Measurements from ENCODE around the gene TAP2. TPM values are rescaled to one million over a fixed set of nuclear protein-coding genes. Genes with fewer than 3 reads are reported as not detected.

TAP2 gene
- total and polyA plus RNA-seq, 2 donors (not counting 1 experiment from before 2014, with no cell fraction given) = 66.1 to 126 TPM

- CTCF ChIA-PET = interaction anchor here (1.0 to 9.6 kb wide), 15 partner anchors 9 to 749 kb away, joined by 3 to 90 read pairs (median 4); partner anchors contain the start of genes TAP1 and TAP2
- Histone ChIP-seq H2AFZ (ENCODE audit: insufficient read depth, low read depth, low read length, poor library complexity, severe bottlenecking) (peak overlapping the region; percentile 30), H3K79me2 (ENCODE audit: control insufficient read depth, insufficient read depth, low read length) (no peaks in the 10 kb centered on the region), H3K4me2 (replicated peaks; ENCODE audit: low read depth, low read length, poor library complexity, severe bottlenecking) (peak overlapping the region; percentile 70), H3K4me3 (ENCODE audit: control extremely low read depth in 1 of 5, extremely low read depth in 1 of 5, insufficient read depth in 1 of 5, low read depth in 2 of 5, low read length in 4 of 5) (peak overlapping the region in 4 of 5 experiments; percentile 26 to 53 (median 42)), H3K27me3 (replicated peaks in 1 of 4; ENCODE audit: control extremely low read depth in 1 of 4, control insufficient read depth in 3 of 4, insufficient read depth in 4 of 4, low read length in 3 of 4) (no peaks in the 10 kb centered on the region), H3K27ac (ENCODE audit: low read length in 2 of 2) (peak overlapping the region; percentile 60 to 64), H3K9me3 (ENCODE audit: control extremely low read depth in 1 of 3, control insufficient read depth in 2 of 3, insufficient read depth in 1 of 3, low read length in 2 of 3) (peaks cover 6 to 20% (median 12%) of the 10 kb centered on the region in 3 donors), H4K20me1 (ENCODE audit: control insufficient read depth, insufficient read depth, low read length, poor library complexity, severe bottlenecking) (no peaks in the 10 kb centered on the region), H3K9ac (ENCODE audit: low read length) (peak overlapping the region; percentile 51), H3K4me1 (ENCODE audit: control insufficient read depth in 2 of 2, insufficient read depth in 2 of 2, low read length in 2 of 2) (peaks cover 26 to 32% of the 10 kb centered on the region in 2 donors), H3K36me3 (replicated peaks in 1 of 2; ENCODE audit: control extremely low read depth in 1 of 2, control insufficient read depth in 1 of 2, extremely low read depth in 1 of 2, insufficient read depth in 2 of 2, low read length in 1 of 2) (no peaks in the 10 kb centered on the region)
- H3K27ac Mint-ChIP-seq = peak overlapping the region; percentile 93
- DNase-seq (peak; percentile 92), ATAC-seq (ENCODE audit: low read depth) (peak; percentile 83)
- peak overlapping the region; percentile 90 for H3K4me3 Mint-ChIP-seq
- peaks cover 15% of the 10 kb centered on the region for H3K9me3 Mint-ChIP-seq (ENCODE audit: insufficient read depth)
- peaks cover 40% of the 10 kb centered on the region for H3K4me1 Mint-ChIP-seq
- intact Hi-C loops (cut with micrococcal nuclease) = loop anchor here (1.0 to 10.0 kb wide), 8 partner anchors 19 to 752 kb away; partner anchors contain the start of genes ATF6B and TAP2
- no peaks in the 10 kb centered on the region for H3K27me3 Mint-ChIP-seq
- peak; percentile 91 for TF ChIP-seq CTCF (IDR thresholded peaks at IDR 0.05)
- no peak for TF ChIP-seq EZH2 (IDR thresholded peaks at IDR 0.05; ENCODE audit: borderline replicate concordance, insufficient read depth, low read depth, low read length, poor library complexity, severe bottlenecking)
- WGBS (ENCODE audit: insufficient coverage) = 3% methylated on average over 20 of the region's 30 CpGs
- POLR2A ChIA-PET = interaction anchor here (0.6 to 1.5 kb wide), 3 partner anchors 41 to 131 kb away, joined by 3 to 11 read pairs (median 5); partner anchors contain the start of genes HLA-DQB1 and TAP2
Observed at GRCh38 chr6:32796848-32797776, 41.4 kb downstream of the TAP2 start.
